PC-3 (cell line): ENCODE data around the gene TRMT2A. TPM values are rescaled to one million over a fixed set of nuclear protein-coding genes. Genes with fewer than 3 reads are reported as not detected.

Source experiments
- ATAC-seq: fragments of 200-7000 bp; cut with Tn5 transposase; 2 replicates; pipeline ENCODE4 v1.9.1; 2020; ENCODE audit warnings: mild to moderate bottlenecking, moderate library complexity
- BruUV-seq: library from RNA; stranded (reverse); fragments of 400-500 nt; replicated peaks from 2 replicates; lab custom pipeline; 2021; lab: Mats Ljungman, UMichigan
- CTCF ChIA-PET: fragments of 300-600 bp; sonication (Branson Sonifier 250); formaldehyde crosslinking; loops from one replicate; lab custom pipeline; 2022; ENCODE audit warnings: antibody characterized with exemption; lab: Charles Lee
- POLR2A ChIA-PET: fragments of 300-600 bp; sonication (Branson Sonifier 250); formaldehyde crosslinking; loops from one replicate; lab custom pipeline; 2022; ENCODE audit warnings: antibody characterized with exemption; ENCODE audit not compliant: unreplicated experiment; lab: Charles Lee
- DNase-seq: peaks from one replicate; pipeline ENCODE4 v3.0.0-alpha.2; 2015
- H2AFZ ChIP-seq: fragments of 300-600 bp; sonication (generic); 2 replicates; pipeline ENCODE4 v1.6.0; 2016; ENCODE audit warnings: antibody characterized with exemption, low read length
- H3F3A ChIP-seq: fragments of 300-600 bp; sonication (generic); one replicate; pipeline ENCODE4 v1.6.0; 2017; ENCODE audit warnings: antibody characterized with exemption, low read length, control low read depth, mild to moderate bottlenecking; ENCODE audit not compliant: unreplicated experiment
- H3K27ac ChIP-seq: fragments of 300-600 bp; sonication (generic); 2 replicates; pipeline ENCODE4 v1.5.1; 2016; ENCODE audit warnings: mild to moderate bottlenecking, low read length
- H3K27me3 ChIP-seq: fragments of 300-600 bp; sonication (generic); 2 replicates; pipeline ENCODE4 v1.6.1; 2016; ENCODE audit warnings: low read length, mixed read lengths
- H3K36me3 ChIP-seq: fragments of 300-600 bp; sonication (generic); 2 replicates; pipeline ENCODE4 v1.6.1; 2016; ENCODE audit warnings: low read depth, mixed run types, low read length, mixed read lengths
- H3K4me1 ChIP-seq: fragments of 300-600 bp; sonication (generic); 2 replicates; pipeline ENCODE4 v1.5.1; 2016; ENCODE audit warnings: low read length; ENCODE audit not compliant: insufficient read depth
- H3K4me2 ChIP-seq: fragments of 300-600 bp; sonication (generic); 2 replicates; pipeline ENCODE4 v1.6.0; 2016; ENCODE audit warnings: low read length
- H3K4me3 ChIP-seq: fragments of 300-600 bp; sonication (generic); 2 replicates; pipeline ENCODE4 v1.5.1; 2016; ENCODE audit warnings: mild to moderate bottlenecking, low read length, mixed read lengths
- H3K79me2 ChIP-seq: fragments of 300-600 bp; sonication (generic); 2 replicates; pipeline ENCODE4 v1.6.1; 2017; ENCODE audit warnings: low read length, mixed read lengths
- H3K9ac ChIP-seq: fragments of 300-600 bp; sonication (generic); 2 replicates; pipeline ENCODE4 v1.6.0; 2016; ENCODE audit warnings: mild to moderate bottlenecking, low read length
- H3K9me2 ChIP-seq: fragments of 300-600 bp; sonication (generic); replicated peaks from 2 replicates; pipeline ENCODE4 v1.6.1; 2016; ENCODE audit warnings: mixed run types, low read length, mixed read lengths
- H3K9me3 ChIP-seq: fragments of 300-600 bp; sonication (generic); 2 replicates; pipeline ENCODE4 v1.6.1; 2016; ENCODE audit warnings: low read length, mixed read lengths
- H4K20me1 ChIP-seq: fragments of 300-600 bp; sonication (generic); 2 replicates; pipeline ENCODE4 v1.6.1; 2016; ENCODE audit warnings: low read length, mixed read lengths
- CTCF ChIP-seq: fragments of 300-600 bp; sonication (generic); conservative IDR thresholded peaks from 2 replicates; pipeline ENCODE4 v1.5.1; 2017; ENCODE audit warnings: antibody characterized with exemption, low read depth, mild to moderate bottlenecking, low read length
- EZH2 ChIP-seq: fragments of 300-600 bp; sonication (generic); IDR thresholded peaks from one replicate; pipeline ENCODE4 v1.6.1; 2017; ENCODE audit warnings: antibody characterized with exemption, mild to moderate bottlenecking, low read length; ENCODE audit not compliant: unreplicated experiment
- EZH2phosphoT487 ChIP-seq: fragments of 300-600 bp; sonication (generic); IDR thresholded peaks from 2 replicates; pipeline ENCODE4 v1.6.1; 2018; ENCODE audit warnings: mild to moderate bottlenecking, antibody characterized with exemption, low read length, borderline replicate concordance
- intact Hi-C: fragments of 100-400 bp; cut with micrococcal nuclease; formaldehyde crosslinking; loops from 2 replicates; pipeline ENCODE4 v1.9.0; 2023
- total RNA-seq: library from RNA; depleted of rRNA; stranded (reverse); fragments of >200 nt; gene quantifications from 2 replicates; pipeline ENCODE4 v1.2.3, GENCODE V29; 2014

The TRMT2A gene
- total RNA-seq, 1 experiment from 2014 or later: 62.1 TPM

GRCh38 chr22:20112623-20113511 is 4.2 kb downstream of the TRMT2A start:
- Histone ChIP-seq H3K9me3 (no peaks in the 10 kb centered on the region), H2AFZ (no peak overlapping the region), H3K27ac (no peak overlapping the region), H3K79me2 (peaks cover 31% of the 10 kb centered on the region), H3K4me3 (no peak overlapping the region), H3K9me2 (no peaks in the 10 kb centered on the region), H3K27me3 (no peaks in the 10 kb centered on the region), H3F3A (no peaks in the 10 kb centered on the region), H4K20me1 (no peaks in the 10 kb centered on the region), H3K4me1 (peaks cover 11% of the 10 kb centered on the region; the same call in 1 of the 2 replicates), H3K36me3 (peaks cover 25% of the 10 kb centered on the region), H3K4me2 (no peak overlapping the region), H3K9ac (no peak overlapping the region)
- ChIA-PET CTCF (no interaction called here), POLR2A (no interaction called here)
- TF ChIP-seq EZH2: no peak
- TF ChIP-seq EZH2phosphoT487: no peak
- TF ChIP-seq CTCF: no peak
- intact Hi-C loops: no loop called here
- no peak for ATAC-seq
- DNase-seq: no peak
- no TSS peak for BruUV-seq

- Histone ChIP-seq H3K4me3 (no peak overlapping the region), H2AFZ (no peak overlapping the region), H3K9ac (no peak overlapping the region), H3K79me2 (peaks cover 28% of the 10 kb centered on the region), H3K27ac (no peak overlapping the region), H4K20me1 (no peaks in the 10 kb centered on the region), H3K36me3 (peaks cover 25% of the 10 kb centered on the region), H3K4me2 (no peak overlapping the region), H3K4me1 (peaks cover 11% of the 10 kb centered on the region; the same call in 1 of the 2 replicates), H3K9me2 (no peaks in the 10 kb centered on the region), H3K27me3 (no peaks in the 10 kb centered on the region), H3K9me3 (no peaks in the 10 kb centered on the region), H3F3A (no peaks in the 10 kb centered on the region)
- CTCF ChIA-PET: no interaction called here
- DNase-seq (no peak), ATAC-seq (no peak)
- intact Hi-C loops: no loop called here
- POLR2A ChIA-PET: no interaction called here
- TF ChIP-seq EZH2phosphoT487 (no peak), CTCF (no peak), EZH2 (no peak)
- no TSS peak for BruUV-seq
Observed at GRCh38 chr22:20111689-20112622, 5.1 kb downstream of the TRMT2A start.
